NCI-H82 treated with DMSO at 0.1 percent for 48 hours (cell line): ENCODE results near the gene CHP1.
A peak's percentile ranks its signal among the peaks of the same experiment; 100 is the strongest.
"Not testable (repeated sequence)": the region's sequence is repeated elsewhere in the genome, so short reads cannot be mapped to it uniquely, and the experiment has no call there.

ENCODE experiments used
- DNase-seq: peaks from one replicate; lab custom pipeline; 2025; ENCODE audit not compliant: unreplicated experiment; lab: John Stamatoyannopoulos, UW

The CHP1 gene

GRCh38 chr15:41230650-41231421 lies at the start of gene CHP1, which contains the start of gene EXD1:
Gene CHP1, plus strand, starts transcription at chr15:41231268. Its CDS starts 115 bp downstream, at chr15:41231383.
Gene EXD1, minus strand, starts transcription at chr15:41230757. Its CDS starts 4,182 bp downstream, at chr15:41226575.
- peak; percentile 89 for DNase-seq

- DNase-seq: no peak
Observed at GRCh38 chr15:41182266-41182665, 48.8 kb upstream of the CHP1 start.

DNA sequence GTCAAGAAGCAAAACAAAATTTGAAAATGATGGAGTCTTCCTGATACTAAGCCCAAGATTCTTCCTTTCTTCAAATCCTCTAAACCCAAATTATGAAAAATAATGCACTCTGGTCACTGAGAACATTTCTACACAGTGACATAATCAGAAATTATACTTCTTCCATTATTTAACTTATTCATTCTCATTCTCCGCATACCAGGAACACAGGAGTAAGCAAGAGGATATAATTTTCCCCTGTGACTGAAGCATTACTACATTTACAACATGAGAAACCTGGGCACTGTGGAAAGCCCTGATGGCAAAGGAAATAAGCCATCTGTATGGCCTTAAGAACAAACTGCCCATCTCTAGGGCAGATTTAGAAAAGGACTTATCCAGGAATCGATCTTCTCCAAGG lies 47.5 kb upstream of the CHP1 start:
- no peak for DNase-seq

- no peak for DNase-seq
Observed at GRCh38 chr15:41194444-41194843, 36.6 kb upstream of the CHP1 start.

GRCh38 chr15:41199470-41199869 lies 31.6 kb upstream of the CHP1 start:
- DNase-seq: no peak

DNA sequence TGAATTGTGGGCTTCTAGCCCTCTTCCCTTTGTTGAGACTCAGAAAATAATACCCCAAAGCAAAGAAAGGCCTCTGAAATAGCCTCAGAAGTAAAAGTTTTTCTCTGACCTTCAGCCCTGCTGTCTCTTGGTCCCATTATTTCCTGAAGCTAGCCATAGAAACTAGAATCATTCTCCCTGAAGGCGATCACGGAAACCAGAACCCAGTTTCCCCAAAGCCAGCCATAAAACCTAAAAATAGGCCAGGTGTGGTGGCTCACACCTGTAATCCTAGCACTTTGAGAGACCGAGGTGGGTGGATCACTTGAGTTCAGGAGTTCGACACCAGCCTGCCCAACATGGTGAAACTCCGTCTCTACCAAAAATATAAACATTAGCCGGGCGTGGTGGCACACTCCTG lies 27.7 kb upstream of the CHP1 start:
- DNase-seq: no peak

- no peak for DNase-seq
Observed at GRCh38 chr15:41205315-41205714, 25.8 kb upstream of the CHP1 start.

DNA sequence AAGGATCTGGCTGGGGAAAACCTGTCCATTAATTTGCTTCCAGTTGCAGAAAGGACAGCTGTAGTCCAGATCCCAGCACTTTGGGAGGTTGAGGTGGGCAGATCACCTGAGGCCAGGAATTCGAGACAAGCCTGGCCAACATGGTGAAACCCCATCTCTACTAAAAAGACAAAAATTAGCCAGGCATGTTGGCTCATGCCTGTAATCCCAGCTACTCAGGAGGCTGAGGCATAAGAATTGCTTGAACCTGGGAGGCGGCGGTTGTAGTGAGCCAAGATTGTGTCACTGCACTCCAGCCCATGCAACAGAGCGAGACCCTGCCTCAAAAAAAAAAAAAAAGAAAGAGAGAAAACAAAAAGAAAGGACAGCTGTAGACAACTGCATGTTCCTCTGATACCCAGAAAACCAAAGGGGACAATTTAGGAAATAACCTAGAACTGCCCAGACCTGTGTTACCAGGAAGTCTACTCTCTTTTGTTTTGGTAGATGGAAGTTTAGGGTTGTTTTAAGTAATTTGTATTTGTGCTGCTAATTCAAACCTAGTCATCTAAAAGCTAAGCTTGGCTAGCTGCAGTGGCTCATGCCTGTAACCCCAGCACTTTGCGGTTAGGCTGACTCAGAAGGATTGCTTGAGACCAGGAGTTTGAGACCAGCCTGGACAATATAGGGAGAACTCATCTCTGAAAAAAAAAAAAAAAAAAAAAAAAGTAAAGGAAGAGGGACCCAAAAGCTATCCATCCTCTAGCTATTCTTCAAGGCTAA lies 23.2 kb upstream of the CHP1 start:
- no peak for DNase-seq

DNA sequence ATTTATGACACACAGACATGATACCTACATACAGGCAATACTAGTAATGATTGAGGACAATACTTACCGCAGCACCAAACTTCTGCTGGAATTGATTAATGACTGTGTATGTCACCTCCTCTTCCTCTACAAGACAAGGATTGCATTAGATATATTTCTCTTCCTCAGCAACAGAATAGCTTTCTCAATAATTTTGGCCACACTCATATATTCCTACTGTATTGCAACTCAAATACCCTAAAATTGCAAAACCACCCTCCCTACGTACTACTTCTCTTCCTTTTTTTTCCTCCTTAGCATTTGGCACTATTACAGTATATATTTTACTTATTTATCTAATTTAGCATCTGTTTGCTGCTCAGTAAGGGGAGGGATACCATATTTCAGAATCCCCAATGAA lies 15.4 kb upstream of the CHP1 start:
- DNase-seq: no peak

DNA sequence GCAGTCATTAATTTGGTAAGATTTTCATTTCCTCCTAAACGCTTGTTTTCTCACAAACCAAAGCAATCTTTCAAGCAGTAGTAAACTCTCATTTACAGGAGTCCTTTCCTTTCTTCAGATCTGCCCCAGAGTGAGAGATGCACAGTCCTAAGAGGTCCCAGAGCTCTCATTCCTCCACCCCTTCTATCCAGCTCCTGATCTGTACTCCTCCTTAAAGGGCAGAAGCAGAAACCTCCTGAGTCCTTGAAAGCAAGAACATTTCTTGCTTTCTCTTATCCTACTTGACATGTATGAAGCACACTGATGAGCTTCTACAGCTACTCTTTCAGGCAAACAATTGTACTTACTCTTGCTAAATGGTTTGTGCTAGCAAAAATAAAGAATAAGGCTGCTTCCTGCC lies 12.2 kb upstream of the CHP1 start:
- no peak for DNase-seq

DNA sequence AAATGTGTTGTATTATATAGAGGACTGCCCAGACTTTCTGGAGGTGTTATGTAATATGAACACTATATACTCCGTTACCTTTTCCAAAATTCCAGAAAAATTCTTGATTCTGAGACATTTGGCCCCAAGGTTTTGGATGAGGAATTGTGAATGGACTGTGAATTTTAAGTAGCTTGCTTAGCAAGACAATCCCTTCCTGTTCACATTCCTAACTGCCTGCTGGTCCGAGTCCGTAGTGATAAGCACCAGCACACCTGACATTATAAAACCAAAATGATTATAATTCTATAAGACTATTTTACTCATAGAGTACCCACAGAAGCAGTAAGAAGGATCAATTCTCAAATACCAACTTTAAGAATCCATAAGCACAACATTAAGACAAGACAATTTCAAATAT lies 11.7 kb upstream of the CHP1 start:
- DNase-seq: no peak

DNA sequence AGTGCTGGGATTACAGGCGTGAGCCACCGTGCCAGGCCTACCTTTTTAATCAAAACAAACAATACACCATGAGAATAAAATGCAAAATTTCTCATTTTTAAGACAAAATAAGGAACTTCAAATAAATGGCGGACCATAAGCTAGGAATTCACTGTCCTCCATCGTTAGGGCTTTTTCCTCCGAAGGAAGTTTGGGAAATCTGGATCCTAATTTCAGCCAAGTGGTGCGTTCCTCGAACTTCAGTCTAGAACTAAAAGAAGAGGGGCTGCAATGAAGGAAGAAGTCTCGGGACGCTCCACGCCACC lies 771 bp upstream of the CHP1 start:
- no peak for DNase-seq

DNA sequence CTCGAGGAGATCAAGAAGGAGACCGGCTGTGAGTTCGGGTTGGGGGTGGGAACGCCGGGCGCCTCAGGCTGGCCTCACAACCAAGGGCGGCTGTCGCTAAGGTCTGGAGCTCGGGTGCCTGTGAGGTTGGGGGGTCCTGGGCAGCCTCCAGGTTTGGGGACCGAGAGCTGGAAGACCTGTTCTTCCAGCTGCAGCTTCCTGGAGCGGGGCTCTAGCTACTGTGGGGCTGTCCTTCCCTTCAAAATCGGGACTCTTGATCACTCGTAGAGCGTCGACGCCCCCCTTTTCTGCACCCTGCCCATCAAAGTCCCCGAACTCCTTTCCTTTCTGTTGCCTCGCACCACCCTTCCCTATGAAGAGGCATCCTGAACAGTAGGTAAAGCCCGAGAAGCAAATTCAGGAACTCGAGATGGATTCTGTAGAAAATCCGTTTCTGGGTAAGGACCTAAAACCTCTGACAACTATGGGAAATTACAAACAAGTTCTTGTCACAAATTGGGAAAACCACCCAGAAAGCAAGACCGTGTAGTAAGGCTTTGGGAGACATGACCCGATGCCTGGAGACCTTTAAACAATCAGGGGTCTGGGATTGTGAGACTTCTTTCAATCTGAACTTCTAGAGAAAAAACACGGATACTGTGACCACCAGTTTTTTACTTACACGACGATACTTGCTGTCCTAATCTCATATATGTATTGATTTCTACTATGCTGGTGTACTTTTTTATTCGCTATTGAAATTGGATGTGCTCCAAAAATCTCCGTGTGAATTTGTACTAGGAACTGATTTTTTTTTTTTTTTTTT lies 556 bp downstream of the CHP1 start:
- peak; percentile 45 for DNase-seq

DNA sequence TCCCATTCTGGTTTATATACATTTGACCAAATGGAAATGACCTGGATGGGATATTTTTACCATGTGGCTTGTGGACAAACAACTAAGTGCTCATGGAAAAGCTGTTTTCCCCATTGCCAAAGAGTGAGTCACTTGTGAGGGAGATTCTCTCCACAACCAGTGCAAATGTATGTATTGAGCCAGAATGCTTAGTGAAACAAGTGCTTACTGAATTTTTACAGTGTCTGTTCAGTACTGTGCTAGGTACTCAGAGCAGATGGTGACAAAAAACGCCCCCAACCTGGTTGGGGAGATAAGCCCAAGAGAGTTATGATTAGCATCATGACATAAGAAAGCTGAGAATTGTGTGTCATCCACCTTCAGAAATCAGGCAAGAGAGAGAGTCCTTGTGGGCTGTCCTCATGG lies 2.3 kb downstream of the CHP1 start:
- no peak for DNase-seq

DNA sequence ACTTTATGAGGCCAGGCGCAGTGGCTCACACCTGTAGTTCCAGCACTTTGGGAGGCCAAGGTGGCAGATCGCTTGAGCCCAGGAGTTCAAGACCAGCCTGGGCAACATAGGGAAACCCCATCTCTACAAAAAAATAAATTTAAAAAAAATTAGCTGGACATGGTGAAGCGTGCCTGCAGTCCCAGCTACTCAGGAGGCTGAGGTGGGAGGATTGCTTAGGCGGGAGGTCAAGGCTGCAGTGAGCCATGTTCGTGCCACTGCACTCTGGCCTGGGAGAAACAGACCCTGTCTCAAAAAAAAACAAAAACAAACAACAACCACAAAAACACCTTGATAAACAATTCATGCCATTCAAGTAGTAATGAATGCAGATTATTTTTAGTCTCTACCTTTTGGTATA lies 4.2 kb downstream of the CHP1 start:
- not testable (repeated sequence) for DNase-seq

GRCh38 chr15:41235929-41236328 lies 4.9 kb downstream of the CHP1 start:
- no peak for DNase-seq

GRCh38 chr15:41238100-41238499 lies 7.0 kb downstream of the CHP1 start:
- DNase-seq: no peak

DNA sequence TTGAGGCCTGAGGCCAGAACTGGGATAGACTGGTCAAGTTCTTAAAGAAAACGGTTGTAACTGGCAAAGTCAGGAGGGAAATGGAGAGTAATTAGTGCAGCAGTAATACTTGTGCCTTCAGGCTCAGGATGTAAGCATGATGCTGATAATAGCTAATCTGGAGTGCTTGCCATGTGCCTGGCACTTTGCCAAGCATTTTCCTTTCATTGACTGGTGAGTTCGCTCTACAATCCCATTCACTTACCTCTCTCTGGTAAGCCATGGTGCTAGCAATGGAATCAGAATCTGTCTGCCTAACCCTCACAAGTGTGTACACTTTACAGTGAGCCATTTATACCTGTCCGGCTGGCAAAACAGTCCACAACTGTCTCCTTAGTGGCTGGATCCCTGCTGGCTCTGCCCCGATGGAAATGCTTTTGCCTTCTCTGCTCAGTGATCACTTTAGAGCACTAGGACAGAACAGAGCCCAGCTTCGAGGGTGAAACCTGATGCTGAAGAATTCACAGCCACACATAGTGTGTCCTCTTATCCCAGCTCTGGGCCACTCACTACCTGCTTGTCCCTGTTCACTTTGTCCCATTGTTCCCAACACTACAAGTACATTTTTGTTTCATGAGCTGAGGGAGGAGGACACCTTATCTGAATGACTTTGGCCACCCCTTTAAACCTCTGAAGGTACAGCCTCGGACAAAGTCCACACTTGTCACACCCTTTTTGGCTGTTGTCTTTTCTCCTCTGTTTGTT lies 10.3 kb downstream of the CHP1 start:
- peak; percentile 65 for DNase-seq

DNA sequence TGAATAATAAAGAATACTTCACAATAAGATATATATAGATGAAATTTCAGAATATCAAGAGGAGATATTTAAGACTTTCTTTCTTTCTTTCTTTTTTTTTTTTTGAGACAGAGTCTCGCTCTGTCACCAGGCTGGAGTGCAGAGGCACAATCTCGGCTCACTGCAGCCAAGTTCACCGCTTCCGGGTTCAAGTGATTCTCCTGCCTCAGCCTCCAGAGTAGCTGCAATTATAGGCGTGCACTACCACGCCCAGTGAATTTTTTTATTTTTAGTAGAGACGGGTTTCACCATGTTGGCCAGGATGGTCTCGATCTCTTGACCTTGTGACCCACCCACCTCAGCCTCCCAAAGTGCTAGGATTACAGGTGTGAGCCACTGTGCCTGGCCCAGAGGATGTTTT lies 19.7 kb downstream of the CHP1 start:
- DNase-seq: not testable (repeated sequence)

GRCh38 chr15:41251411-41251810 lies 20.3 kb downstream of the CHP1 start:
- DNase-seq: no peak

GRCh38 chr15:41254560-41254959 lies 23.5 kb downstream of the CHP1 start:
- no peak for DNase-seq
